NCI-H226 (cell line): ENCODE data around the gene NSMCE1.
A peak's percentile ranks its signal among the peaks of the same experiment; 100 is the strongest.
"Not testable (repeated sequence)": the region's sequence is repeated elsewhere in the genome, so short reads cannot be mapped to it uniquely, and the experiment has no call there.

ENCODE experiments used
- DNase-seq: peaks from one replicate; pipeline ENCODE4 v3.0.0-alpha.2; 2015

The NSMCE1 gene

GRCh38 chr16:27302126-27302525 lies 33.6 kb upstream of the NSMCE1 start:
- no peak for DNase-seq

DNA sequence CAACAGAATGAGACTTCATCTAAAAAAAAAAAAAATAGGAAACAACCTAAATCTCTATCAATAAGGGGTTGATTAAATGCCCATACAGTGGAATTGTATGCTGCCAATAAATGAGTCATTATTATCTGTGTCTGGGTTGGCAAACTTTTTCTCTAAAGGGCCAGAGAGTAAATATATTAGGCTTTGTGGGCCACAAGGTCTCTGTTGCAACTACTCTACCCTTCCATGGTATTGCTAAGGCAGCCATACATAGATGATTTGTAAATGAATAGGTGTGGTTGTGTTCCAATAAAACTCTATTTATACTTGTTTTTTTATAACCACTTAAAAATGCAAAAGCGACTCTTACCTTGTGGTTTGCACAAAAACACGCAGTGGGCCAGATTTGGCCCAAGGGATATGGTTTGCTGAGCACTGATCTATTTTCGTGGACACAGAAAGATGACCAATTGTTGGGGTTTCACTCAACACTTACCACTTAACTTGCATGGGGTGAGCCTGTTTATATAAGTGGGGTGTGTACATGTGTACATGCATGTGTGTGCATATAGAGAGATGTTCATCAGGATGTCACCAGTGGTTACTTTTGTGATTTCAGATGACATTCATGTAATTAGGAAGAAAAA lies 32.8 kb upstream of the NSMCE1 start:
- DNase-seq, result no peak

- DNase-seq, result no peak
Observed at GRCh38 chr16:27298132-27298531, 29.6 kb upstream of the NSMCE1 start.

GRCh38 chr16:27293343-27293742 lies 24.8 kb upstream of the NSMCE1 start:
- DNase-seq, result no peak

DNA sequence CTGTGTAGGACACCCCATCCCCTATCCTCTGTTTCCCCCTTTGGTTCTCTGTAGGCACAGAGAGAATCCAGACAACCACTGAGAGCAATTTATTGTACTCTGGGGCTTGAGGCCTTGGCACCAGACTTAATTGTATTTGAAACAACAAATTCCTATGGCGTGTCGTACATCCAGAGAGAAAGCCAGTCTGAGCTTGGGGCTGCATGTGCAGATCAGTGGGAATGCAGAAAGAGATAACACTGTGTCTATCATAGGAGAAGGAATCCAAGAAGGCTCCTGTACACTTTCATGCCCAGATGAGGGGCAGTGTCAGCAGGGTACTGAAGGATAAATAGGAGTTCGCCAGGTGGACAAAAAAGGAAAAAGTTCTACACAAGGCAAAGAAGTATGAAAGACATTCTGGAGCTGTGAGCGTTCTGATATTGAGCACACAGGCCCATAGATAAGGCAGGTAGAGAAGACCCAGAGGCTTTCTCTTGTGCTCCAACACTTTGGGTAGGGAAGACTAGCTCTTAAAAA lies 23.2 kb upstream of the NSMCE1 start:
- no peak for DNase-seq

GRCh38 chr16:27291106-27291505 lies 22.5 kb upstream of the NSMCE1 start:
- DNase-seq, result no peak

GRCh38 chr16:27290562-27290961 lies 22.0 kb upstream of the NSMCE1 start:
- no peak for DNase-seq

GRCh38 chr16:27289669-27290068 lies 21.1 kb upstream of the NSMCE1 start:
- DNase-seq, result no peak

- DNase-seq, result not testable (repeated sequence)
Observed at GRCh38 chr16:27288313-27288712, 19.7 kb upstream of the NSMCE1 start.

- DNase-seq, result no peak
Observed at GRCh38 chr16:27287887-27288286, 19.3 kb upstream of the NSMCE1 start.

DNA sequence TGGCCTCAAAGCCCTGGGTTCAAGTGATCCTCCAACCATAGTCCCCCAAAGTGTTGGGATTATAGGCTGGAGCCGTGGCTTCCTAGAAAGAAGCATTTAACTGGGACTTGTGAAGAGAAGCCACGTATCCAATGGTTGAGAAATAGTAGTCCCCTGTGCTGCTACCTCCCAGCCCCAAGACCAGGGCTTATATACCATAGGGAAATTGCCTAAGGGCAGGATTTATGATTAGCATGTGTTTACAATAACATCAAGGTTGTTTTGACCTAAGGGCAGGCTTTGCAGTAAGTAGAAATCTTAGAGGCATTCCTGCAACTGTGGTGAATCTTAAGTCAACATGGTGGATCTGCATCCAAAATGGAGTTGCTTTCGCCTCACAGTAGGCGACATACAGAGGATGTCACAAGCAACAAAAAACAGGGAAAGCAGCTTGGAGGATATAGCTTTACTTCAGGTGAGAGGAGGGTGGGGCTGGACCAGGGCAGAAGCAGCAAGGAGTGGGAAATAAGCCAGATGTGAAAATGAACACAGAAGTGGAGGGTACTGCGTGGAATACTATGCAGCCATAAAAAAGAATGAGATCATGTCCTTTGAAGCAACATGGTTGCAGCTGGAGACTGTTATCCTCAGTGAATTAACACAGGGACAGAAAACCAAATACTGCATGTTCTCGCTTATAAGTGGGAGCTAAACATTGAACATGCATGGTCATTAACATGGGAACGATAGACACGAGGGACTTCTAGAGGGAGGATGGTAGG lies 18.7 kb upstream of the NSMCE1 start:
- peak; percentile 17 for DNase-seq

DNA sequence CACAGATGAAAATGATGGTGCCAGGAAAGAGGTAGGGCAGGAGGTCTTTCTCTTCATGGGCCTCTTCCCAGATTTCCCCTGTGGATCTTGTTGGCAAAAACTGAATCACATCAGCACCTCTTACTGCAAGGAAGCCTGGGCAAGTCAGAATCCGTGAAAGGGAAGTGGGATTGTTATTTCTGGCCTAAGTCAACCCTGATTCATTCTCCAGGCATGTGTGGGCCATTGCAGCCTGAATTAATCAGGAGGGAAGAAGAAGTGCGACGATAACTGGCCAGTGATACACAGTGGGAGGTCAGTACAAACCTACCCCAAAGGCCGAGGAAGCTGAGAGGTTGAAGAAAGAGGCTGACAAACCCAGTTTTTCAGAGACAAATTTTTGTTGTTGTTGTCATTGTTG lies 17.9 kb upstream of the NSMCE1 start:
- DNase-seq, result peak; percentile 95

DNA sequence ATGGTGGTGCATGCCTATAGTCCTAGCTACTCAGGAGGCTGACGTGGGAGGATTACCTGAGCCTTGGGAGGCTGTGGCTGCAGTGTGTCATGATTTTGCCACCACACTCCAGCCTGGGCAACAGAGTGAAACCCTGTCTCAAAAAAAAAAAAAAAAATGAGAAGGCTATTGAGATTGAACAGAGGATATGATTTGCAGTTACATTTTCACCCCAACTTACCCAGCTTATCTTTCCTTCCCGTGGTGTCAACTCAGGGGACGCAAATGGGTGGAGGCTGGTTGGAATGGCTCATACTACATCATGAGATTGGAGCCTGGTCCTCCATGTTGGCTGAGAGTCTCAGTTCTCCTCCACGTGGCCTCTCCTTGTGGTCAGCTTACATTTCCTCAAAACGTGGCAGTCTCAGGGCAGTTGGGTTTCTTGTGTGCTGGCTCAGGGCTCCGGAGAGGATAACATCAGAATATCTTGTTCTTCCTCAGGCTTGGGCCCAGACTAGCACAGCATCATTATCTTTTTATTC lies 17.2 kb upstream of the NSMCE1 start:
- no peak for DNase-seq

- DNase-seq, result no peak
Observed at GRCh38 chr16:27284865-27285675, 16.5 kb upstream of the NSMCE1 start.

DNA sequence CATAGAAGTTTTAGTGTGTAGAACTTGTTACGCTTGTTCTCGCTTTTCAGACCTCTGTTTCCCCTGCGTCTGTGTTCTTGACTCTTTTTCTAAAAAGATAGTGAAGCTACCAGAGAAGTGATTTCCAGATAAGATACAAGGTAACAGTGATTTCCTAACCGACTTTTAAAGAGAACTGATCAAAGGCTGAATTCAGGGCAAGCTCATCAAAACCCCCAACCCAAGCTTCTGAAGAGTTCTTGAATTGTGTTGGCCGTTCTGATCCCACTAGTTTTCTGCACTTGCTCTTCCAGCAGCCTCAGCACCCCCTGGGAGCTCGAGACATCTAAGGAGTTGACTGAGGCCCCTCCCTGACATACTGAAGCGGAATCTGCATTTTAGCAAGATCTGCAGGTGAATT lies 12.7 kb upstream of the NSMCE1 start:
- DNase-seq, result no peak

DNA sequence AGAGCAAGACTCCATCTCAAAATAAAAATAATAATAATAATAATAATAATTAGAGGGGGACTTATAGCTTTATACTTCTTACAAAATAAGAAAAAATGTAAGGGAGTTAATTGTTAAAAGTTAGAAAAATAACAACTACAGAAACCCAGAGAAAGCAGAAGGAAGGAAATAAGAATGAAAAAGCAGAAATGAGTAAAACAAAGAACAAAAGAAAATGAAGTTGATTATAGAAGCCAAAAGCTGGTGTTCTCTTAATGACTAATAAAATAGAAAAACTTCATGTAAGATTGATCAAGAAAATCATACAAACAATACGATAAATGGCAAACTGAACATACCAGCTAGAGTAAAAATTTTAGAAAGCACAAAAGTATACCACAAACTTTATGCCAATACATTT lies 6.8 kb upstream of the NSMCE1 start:
- no peak for DNase-seq

- DNase-seq, result not testable (repeated sequence)
Observed at GRCh38 chr16:27274424-27274874, 5.9 kb upstream of the NSMCE1 start.

DNA sequence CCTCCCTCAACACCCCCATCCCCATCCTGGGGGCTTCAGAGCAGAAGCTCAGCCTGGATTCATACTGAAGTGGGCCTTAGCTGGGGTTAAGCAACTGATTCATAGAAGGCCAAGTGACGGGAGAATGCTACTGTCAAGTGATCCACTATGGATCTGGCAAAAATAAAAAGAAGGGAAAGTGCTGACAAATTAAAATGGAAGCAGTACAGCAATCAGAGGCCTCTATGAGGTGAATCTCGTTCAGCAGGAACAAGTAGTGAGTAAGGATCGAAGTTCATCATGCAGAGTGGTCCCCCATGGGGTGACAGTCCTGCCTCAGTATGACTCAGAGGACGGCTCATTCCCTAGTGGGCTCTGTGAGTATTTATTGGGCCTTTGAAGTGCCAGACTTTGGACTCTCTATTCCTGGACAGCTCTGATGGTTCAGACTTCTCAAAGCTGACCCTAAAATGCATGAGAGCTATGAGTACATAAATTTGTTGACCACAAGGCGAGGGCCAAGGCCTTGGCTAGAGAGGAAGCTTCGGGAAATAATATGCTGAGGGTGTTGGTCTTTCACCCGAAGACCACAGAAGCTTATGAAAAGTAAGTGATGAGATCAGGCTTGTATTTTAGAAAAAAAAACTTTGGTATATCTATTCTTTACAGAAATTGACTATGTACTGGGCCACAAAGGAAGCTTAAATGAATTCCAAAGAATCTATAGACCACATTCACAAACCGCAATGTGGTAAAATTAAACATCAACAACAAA lies 5.3 kb upstream of the NSMCE1 start:
- DNase-seq, result no peak

DNA sequence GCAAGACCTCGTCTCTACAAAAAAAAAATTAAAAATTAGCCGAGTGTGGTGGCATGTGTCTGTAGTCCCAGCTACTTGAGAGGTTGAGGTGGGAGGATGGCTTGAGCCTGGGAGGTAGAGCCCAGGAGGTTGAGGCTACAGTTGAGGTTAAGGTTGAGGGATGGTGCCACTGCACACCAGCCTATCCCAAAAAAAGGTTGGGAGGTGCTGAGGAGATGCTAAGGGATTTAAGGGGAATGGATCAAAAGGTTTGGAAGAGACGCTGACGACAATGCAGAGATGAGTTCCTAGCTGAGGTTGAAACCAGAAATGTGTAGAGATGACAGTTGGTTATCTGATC lies 4.7 kb upstream of the NSMCE1 start:
- DNase-seq, result no peak

DNA sequence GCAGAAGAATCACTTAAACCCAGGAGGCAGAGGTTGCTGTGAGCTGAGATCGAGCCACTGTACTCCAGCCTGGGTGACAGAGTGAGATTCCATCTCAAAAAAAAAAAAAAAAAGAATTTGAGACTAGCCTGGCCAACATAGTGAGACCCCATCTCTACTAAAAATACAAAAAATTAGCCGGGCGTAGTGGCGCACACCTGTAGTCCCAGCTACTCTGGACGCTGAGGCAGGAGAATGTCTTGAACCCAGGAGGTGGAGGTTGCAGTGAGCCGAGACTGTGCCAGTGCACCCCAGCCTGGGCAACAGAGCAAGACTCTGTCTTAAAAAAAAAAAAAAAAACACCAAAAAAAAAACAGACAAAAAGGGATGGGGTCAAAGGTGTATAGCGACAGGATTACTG lies 4.1 kb upstream of the NSMCE1 start:
- DNase-seq, result not testable (repeated sequence)

- no peak for DNase-seq
Observed at GRCh38 chr16:27272076-27272475, 3.5 kb upstream of the NSMCE1 start.

- no peak for DNase-seq
Observed at GRCh38 chr16:27270349-27270748, 1.8 kb upstream of the NSMCE1 start.
